Neuron (in vitro differentiated cells): Measurements from ENCODE around the gene TCP11.
"Not testable (repeated sequence)": the region's sequence is repeated elsewhere in the genome, so short reads cannot be mapped to it uniquely, and the experiment has no call there.

Experiments used
- H2AFZ ChIP-seq: one replicate; pipeline ENCODE4 v1.6.1; 2013; ENCODE audit warnings: low read depth, mild to moderate bottlenecking, inconsistent platforms, low read length, moderate library complexity
- H3K27me3 ChIP-seq: one replicate; pipeline ENCODE4 v1.6.1; 2013; ENCODE audit warnings: low read length; ENCODE audit not compliant: insufficient read depth
- H3K36me3 ChIP-seq: one replicate; pipeline ENCODE4 v1.6.1; 2013; ENCODE audit warnings: low read length; ENCODE audit not compliant: insufficient read depth
- H3K4me1 ChIP-seq: one replicate; pipeline ENCODE4 v1.6.1; 2013; ENCODE audit warnings: low read length; ENCODE audit not compliant: insufficient read depth
- H3K4me3 ChIP-seq: 2 replicates; pipeline ENCODE4 v1.5.1; 2013; ENCODE audit warnings: mild to moderate bottlenecking, low read length, moderate library complexity
- H3K9me3 ChIP-seq: one replicate; pipeline ENCODE4 v1.6.1; 2013; ENCODE audit warnings: low read length

The TCP11 gene

GRCh38 chr6:35128496-35128895, 12.6 kb downstream of the TCP11 start:
- H3K4me1 ChIP-seq, result peaks cover 5% of the 10 kb centered on the region
- H3K27me3 ChIP-seq, result no peaks in the 10 kb centered on the region
- H3K4me3 ChIP-seq, result no peak overlapping the region
- no peaks in the 10 kb centered on the region for H3K36me3 ChIP-seq
- H2AFZ ChIP-seq, result no peak overlapping the region
- H3K9me3 ChIP-seq, result no peaks in the 10 kb centered on the region

GRCh38 chr6:35128042-35128441, 13.1 kb downstream of the TCP11 start:
- Histone ChIP-seq H2AFZ (no peak overlapping the region), H3K4me1 (peaks cover 5% of the 10 kb centered on the region), H3K27me3 (no peaks in the 10 kb centered on the region), H3K9me3 (no peaks in the 10 kb centered on the region), H3K36me3 (no peaks in the 10 kb centered on the region), H3K4me3 (no peak overlapping the region)

- Histone ChIP-seq H3K4me1 (peaks cover 5% of the 10 kb centered on the region), H3K36me3 (no peaks in the 10 kb centered on the region), H2AFZ (no peak overlapping the region), H3K9me3 (no peaks in the 10 kb centered on the region), H3K4me3 (no peak overlapping the region), H3K27me3 (peaks cover 4% of the 10 kb centered on the region)
Observed at GRCh38 chr6:35124356-35124755, 16.8 kb downstream of the TCP11 start.

GRCh38 chr6:35120746-35121145, 20.4 kb downstream of the TCP11 start:
- Histone ChIP-seq H3K36me3 (no peaks in the 10 kb centered on the region), H3K27me3 (peaks cover 14% of the 10 kb centered on the region), H3K9me3 (no peaks in the 10 kb centered on the region), H3K4me3 (no peak overlapping the region), H2AFZ (no peak overlapping the region), H3K4me1 (no peaks in the 10 kb centered on the region)

- Histone ChIP-seq H3K27me3 (no peaks in the 10 kb centered on the region), H3K9me3 (no peaks in the 10 kb centered on the region), H3K4me3 (no peak overlapping the region), H2AFZ (no peak overlapping the region), H3K36me3 (no peaks in the 10 kb centered on the region), H3K4me1 (no peaks in the 10 kb centered on the region)
Observed at GRCh38 chr6:35108309-35108885, 32.7 kb downstream of the TCP11 start.

GRCh38 chr6:35107761-35108160, 33.4 kb downstream of the TCP11 start:
- not testable (repeated sequence) for H3K9me3 ChIP-seq, H3K36me3 ChIP-seq, H3K4me3 ChIP-seq, H2AFZ ChIP-seq, H3K4me1 ChIP-seq, H3K27me3 ChIP-seq

- not testable (repeated sequence) for H3K4me1 ChIP-seq, H3K4me3 ChIP-seq, H3K9me3 ChIP-seq, H3K27me3 ChIP-seq, H3K36me3 ChIP-seq, H2AFZ ChIP-seq
Observed at GRCh38 chr6:35107208-35107607, 33.9 kb downstream of the TCP11 start.

- H3K36me3 ChIP-seq, H3K9me3 ChIP-seq, H3K4me3 ChIP-seq, H2AFZ ChIP-seq, H3K4me1 ChIP-seq, H3K27me3 ChIP-seq: not testable (repeated sequence)
Observed at GRCh38 chr6:35106061-35106460, 35.1 kb downstream of the TCP11 start.

GRCh38 chr6:35105078-35105477, 36.1 kb downstream of the TCP11 start:
- Histone ChIP-seq H3K4me1 (no peaks in the 10 kb centered on the region), H2AFZ (no peak overlapping the region), H3K27me3 (no peaks in the 10 kb centered on the region), H3K9me3 (no peaks in the 10 kb centered on the region), H3K36me3 (no peaks in the 10 kb centered on the region), H3K4me3 (no peak overlapping the region)

GRCh38 chr6:35099116-35099515, 42.0 kb downstream of the TCP11 start:
- H2AFZ ChIP-seq, result no peak overlapping the region
- no peaks in the 10 kb centered on the region for H3K27me3 ChIP-seq
- H3K4me1 ChIP-seq, result peaks cover 6% of the 10 kb centered on the region
- no peaks in the 10 kb centered on the region for H3K9me3 ChIP-seq
- H3K4me3 ChIP-seq, result no peak overlapping the region
- no peaks in the 10 kb centered on the region for H3K36me3 ChIP-seq

GRCh38 chr6:35096129-35096862, 44.8 kb downstream of the TCP11 start:
- no peaks in the 10 kb centered on the region for H3K36me3 ChIP-seq
- H3K27me3 ChIP-seq, result no peaks in the 10 kb centered on the region
- no peak overlapping the region for H3K4me3 ChIP-seq
- peaks cover 10% of the 10 kb centered on the region for H3K4me1 ChIP-seq
- H3K9me3 ChIP-seq, result no peaks in the 10 kb centered on the region
- no peak overlapping the region for H2AFZ ChIP-seq

GRCh38 chr6:35094183-35094582, 47.0 kb downstream of the TCP11 start:
- Histone ChIP-seq H3K4me3 (no peak overlapping the region), H3K9me3 (no peaks in the 10 kb centered on the region), H3K27me3 (no peaks in the 10 kb centered on the region), H3K36me3 (no peaks in the 10 kb centered on the region), H3K4me1 (peaks cover 10% of the 10 kb centered on the region), H2AFZ (no peak overlapping the region)

GRCh38 chr6:35093783-35094182, 47.4 kb downstream of the TCP11 start:
- H3K9me3 ChIP-seq, result no peaks in the 10 kb centered on the region
- H3K4me1 ChIP-seq, result peaks cover 10% of the 10 kb centered on the region
- no peak overlapping the region for H3K4me3 ChIP-seq
- H3K27me3 ChIP-seq, result no peaks in the 10 kb centered on the region
- peaks cover 2% of the 10 kb centered on the region for H3K36me3 ChIP-seq
- no peak overlapping the region for H2AFZ ChIP-seq

GRCh38 chr6:35093118-35093445, 48.1 kb downstream of the TCP11 start:
- Histone ChIP-seq H3K9me3 (no peaks in the 10 kb centered on the region), H2AFZ (no peak overlapping the region), H3K27me3 (no peaks in the 10 kb centered on the region), H3K36me3 (peaks cover 9% of the 10 kb centered on the region), H3K4me3 (no peak overlapping the region), H3K4me1 (peaks cover 10% of the 10 kb centered on the region)
